OCI-LY1 (cell line): ENCODE results near the gene PYGB.
"Not testable (repeated sequence)": the region's sequence is repeated elsewhere in the genome, so short reads cannot be mapped to it uniquely, and the experiment has no call there.

Experiments used
- H2AFZ ChIP-seq: fragments of 200-600 bp; sonication (generic), shearing (Covaris generic); 2 replicates; pipeline ENCODE4 v1.6.0; 2014; ENCODE audit warnings: antibody characterized with exemption, mild to moderate bottlenecking, low read length
- H3F3A ChIP-seq: fragments of 200-600 bp; sonication (generic), shearing (Covaris generic); 2 replicates; pipeline ENCODE4 v1.6.0; 2014; ENCODE audit warnings: mild to moderate bottlenecking, antibody characterized with exemption, low read length, moderate library complexity; ENCODE audit not compliant: insufficient read depth
- H3K27ac ChIP-seq: fragments of 200-600 bp; sonication (generic); 2 replicates; pipeline ENCODE4 v1.5.1; 2014; ENCODE audit warnings: low read length, mixed run types, mild to moderate bottlenecking, low read depth; ENCODE audit not compliant: poor library complexity, severe bottlenecking
- H3K27me3 ChIP-seq: fragments of 200-600 bp; sonication (generic); 2 replicates; pipeline ENCODE4 v1.6.0; 2014; ENCODE audit warnings: antibody characterized with exemption, mild to moderate bottlenecking, low read length, moderate library complexity; ENCODE audit not compliant: insufficient read depth
- H3K36me3 ChIP-seq: fragments of 200-600 bp; sonication (generic); 2 replicates; pipeline ENCODE4 v1.6.1; 2014; ENCODE audit warnings: mild to moderate bottlenecking, antibody characterized with exemption, low read length, moderate library complexity, mixed read lengths; ENCODE audit not compliant: insufficient read depth
- H3K4me1 ChIP-seq: fragments of 200-600 bp; sonication (generic); 2 replicates; pipeline ENCODE4 v1.5.1; 2014; ENCODE audit warnings: mild to moderate bottlenecking, low read length, moderate library complexity; ENCODE audit not compliant: insufficient read depth, severe bottlenecking
- H3K4me2 ChIP-seq: fragments of 200-600 bp; sonication (generic), shearing (Covaris generic); 2 replicates; pipeline ENCODE4 v1.6.1; 2014; ENCODE audit warnings: low read length
- H3K4me3 ChIP-seq: fragments of 200-600 bp; sonication (generic); 2 replicates; pipeline ENCODE4 v1.5.1; 2014; ENCODE audit warnings: low read length, low read depth, mild to moderate bottlenecking, mixed read lengths; ENCODE audit not compliant: poor library complexity, severe bottlenecking
- H3K79me2 ChIP-seq: fragments of 200-600 bp; shearing (Covaris generic); 2 replicates; pipeline ENCODE4 v1.6.1; 2016; ENCODE audit warnings: mixed run types, low read length, mixed read lengths; ENCODE audit not compliant: insufficient read depth
- H3K9ac ChIP-seq: fragments of 200-600 bp; sonication (generic), shearing (Covaris generic); 2 replicates; pipeline ENCODE4 v1.6.1; 2014; ENCODE audit warnings: mild to moderate bottlenecking, low read length, mixed read lengths
- H3K9me2 ChIP-seq: fragments of 200-600 bp; sonication (generic), shearing (Covaris generic); 2 replicates; pipeline ENCODE4 v1.6.1; 2014; ENCODE audit warnings: low read depth, mild to moderate bottlenecking, low read length, mixed read lengths
- H3K9me3 ChIP-seq: fragments of 200-600 bp; shearing (Covaris generic); 2 replicates; pipeline ENCODE4 v1.6.1; 2014; ENCODE audit warnings: low read length, mixed read lengths
- H4K20me1 ChIP-seq: fragments of 200-600 bp; sonication (generic), shearing (Covaris generic); 2 replicates; pipeline ENCODE4 v1.6.0; 2016; ENCODE audit warnings: mild to moderate bottlenecking, low read length; ENCODE audit not compliant: insufficient read depth
- EZH2 ChIP-seq: fragments of 200-600 bp; sonication (generic), shearing (Covaris generic); IDR thresholded peaks from 2 replicates; pipeline ENCODE4 v1.8.0; 2017; ENCODE audit warnings: borderline replicate concordance, mixed run types, mild to moderate bottlenecking, antibody characterized with exemption, low read length, moderate library complexity, mixed read lengths
- TF ChIP-seq, protein P1 (sequence below): fragments of 200-600 bp; sonication (generic), shearing (Covaris generic); IDR thresholded peaks from 2 replicates; pipeline ENCODE4 v1.5.1; 2017; ENCODE audit warnings: mild to moderate bottlenecking, antibody characterized with exemption, low read length, moderate library complexity, mixed read lengths

PYGB gene

DNA sequence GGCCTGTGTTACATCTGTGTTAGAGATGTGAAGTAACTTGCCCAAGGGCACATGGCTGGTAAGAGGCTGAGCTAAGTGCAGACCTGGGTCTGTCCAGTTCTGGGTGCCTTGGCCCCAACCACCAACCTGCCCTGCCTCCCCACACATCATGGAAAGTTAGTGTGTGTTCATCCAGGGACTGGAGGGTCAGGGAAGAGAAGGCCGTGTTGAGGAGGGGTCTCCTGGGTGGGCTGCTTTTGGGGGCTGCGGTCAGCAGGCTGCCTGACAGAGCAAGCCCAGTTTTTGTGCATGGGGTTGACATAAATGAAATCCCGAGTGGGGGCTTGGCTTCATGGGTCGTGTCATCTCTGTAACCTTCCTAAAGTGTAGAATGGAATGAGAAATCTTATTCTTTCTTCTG, 10.9 kb downstream of the PYGB start:
- Histone ChIP-seq H2AFZ (no peak overlapping the region), H3K9ac (no peak overlapping the region), H3K4me2 (no peak overlapping the region), H3K36me3 (peaks cover 16% of the 10 kb centered on the region), H3K9me3 (no peaks in the 10 kb centered on the region), H3F3A (no peaks in the 10 kb centered on the region), H3K27ac (no peak overlapping the region), H3K4me3 (no peak overlapping the region), H3K4me1 (no peaks in the 10 kb centered on the region), H3K27me3 (no peaks in the 10 kb centered on the region), H3K9me2 (no peaks in the 10 kb centered on the region), H4K20me1 (no peaks in the 10 kb centered on the region), H3K79me2 (0 out of 2 replicates have a peak, but pooled peaks cover 6% of the 10 kb centered on the region)
- TF ChIP-seq, protein P1, sequence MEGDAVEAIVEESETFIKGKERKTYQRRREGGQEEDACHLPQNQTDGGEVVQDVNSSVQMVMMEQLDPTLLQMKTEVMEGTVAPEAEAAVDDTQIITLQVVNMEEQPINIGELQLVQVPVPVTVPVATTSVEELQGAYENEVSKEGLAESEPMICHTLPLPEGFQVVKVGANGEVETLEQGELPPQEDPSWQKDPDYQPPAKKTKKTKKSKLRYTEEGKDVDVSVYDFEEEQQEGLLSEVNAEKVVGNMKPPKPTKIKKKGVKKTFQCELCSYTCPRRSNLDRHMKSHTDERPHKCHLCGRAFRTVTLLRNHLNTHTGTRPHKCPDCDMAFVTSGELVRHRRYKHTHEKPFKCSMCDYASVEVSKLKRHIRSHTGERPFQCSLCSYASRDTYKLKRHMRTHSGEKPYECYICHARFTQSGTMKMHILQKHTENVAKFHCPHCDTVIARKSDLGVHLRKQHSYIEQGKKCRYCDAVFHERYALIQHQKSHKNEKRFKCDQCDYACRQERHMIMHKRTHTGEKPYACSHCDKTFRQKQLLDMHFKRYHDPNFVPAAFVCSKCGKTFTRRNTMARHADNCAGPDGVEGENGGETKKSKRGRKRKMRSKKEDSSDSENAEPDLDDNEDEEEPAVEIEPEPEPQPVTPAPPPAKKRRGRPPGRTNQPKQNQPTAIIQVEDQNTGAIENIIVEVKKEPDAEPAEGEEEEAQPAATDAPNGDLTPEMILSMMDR, result no peak
- TF ChIP-seq EZH2, result no peak

DNA sequence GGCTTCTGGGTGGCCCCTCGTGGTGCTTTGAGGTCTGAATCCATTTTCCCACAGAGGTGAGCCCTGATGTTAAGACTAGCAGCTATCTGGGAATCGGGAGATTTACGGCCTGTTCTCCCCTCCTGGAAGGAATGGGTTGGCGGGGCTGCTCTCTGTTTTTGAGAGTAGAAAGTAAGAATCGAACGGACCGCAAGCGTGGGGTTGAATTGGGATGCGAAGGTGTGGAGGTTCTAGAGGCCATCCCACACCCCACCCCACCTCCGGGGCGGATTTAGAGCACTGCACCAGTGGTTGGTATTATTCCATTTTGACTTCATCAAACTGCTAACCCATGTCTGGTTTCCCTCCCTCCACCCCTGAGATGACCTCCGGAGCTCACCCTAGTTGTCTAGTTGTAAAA, 11.5 kb downstream of the PYGB start:
- Histone ChIP-seq H3K36me3 (peaks cover 16% of the 10 kb centered on the region), H3K4me3 (no peak overlapping the region), H2AFZ (no peak overlapping the region), H3K4me1 (no peaks in the 10 kb centered on the region), H4K20me1 (no peaks in the 10 kb centered on the region), H3K27me3 (no peaks in the 10 kb centered on the region), H3K9me3 (no peaks in the 10 kb centered on the region), H3K79me2 (0 out of 2 replicates have a peak, but pooled peaks cover 1% of the 10 kb centered on the region), H3K9me2 (no peaks in the 10 kb centered on the region), H3F3A (no peaks in the 10 kb centered on the region), H3K4me2 (no peak overlapping the region), H3K27ac (no peak overlapping the region), H3K9ac (no peak overlapping the region)
- TF ChIP-seq, protein P1, result no peak
- TF ChIP-seq EZH2, result no peak

DNA sequence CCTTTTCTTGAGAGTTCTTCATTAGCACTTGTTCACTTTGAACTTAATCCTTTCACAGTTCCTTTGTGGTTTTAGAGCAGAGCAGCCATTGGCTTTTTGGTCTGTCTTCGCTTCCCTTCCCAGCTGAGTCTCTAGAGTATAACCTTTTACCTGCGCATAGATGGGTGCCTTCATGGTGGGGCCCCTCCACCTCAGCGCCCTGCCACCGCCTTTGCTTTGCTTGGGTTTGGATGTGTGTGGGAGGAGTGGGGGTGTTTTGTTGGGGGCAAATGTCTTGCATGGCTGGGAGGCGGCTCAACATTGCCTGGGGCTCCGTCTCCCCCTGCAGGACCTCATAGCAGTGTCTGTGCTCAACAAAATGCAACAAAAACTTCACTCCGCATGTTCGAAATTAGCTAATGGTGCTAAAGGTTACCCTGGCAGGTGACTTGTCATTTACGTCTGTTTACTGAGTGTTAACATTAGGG, 11.9 kb downstream of the PYGB start:
- H3K36me3 ChIP-seq, result peaks cover 16% of the 10 kb centered on the region
- no peaks in the 10 kb centered on the region for H3F3A ChIP-seq
- no peaks in the 10 kb centered on the region for H3K9me2 ChIP-seq
- no peak overlapping the region for H3K9ac ChIP-seq
- H3K9me3 ChIP-seq, result no peaks in the 10 kb centered on the region
- no peak overlapping the region for H2AFZ ChIP-seq
- TF ChIP-seq, protein P1, result no peak
- no peak for TF ChIP-seq EZH2
- no peaks in the 10 kb centered on the region for H4K20me1 ChIP-seq
- H3K4me1 ChIP-seq, result no peaks in the 10 kb centered on the region
- H3K27ac ChIP-seq, result no peak overlapping the region
- no peak overlapping the region for H3K4me3 ChIP-seq
- H3K79me2 ChIP-seq, result no peaks in the 10 kb centered on the region
- H3K4me2 ChIP-seq, result no peak overlapping the region
- no peaks in the 10 kb centered on the region for H3K27me3 ChIP-seq

DNA sequence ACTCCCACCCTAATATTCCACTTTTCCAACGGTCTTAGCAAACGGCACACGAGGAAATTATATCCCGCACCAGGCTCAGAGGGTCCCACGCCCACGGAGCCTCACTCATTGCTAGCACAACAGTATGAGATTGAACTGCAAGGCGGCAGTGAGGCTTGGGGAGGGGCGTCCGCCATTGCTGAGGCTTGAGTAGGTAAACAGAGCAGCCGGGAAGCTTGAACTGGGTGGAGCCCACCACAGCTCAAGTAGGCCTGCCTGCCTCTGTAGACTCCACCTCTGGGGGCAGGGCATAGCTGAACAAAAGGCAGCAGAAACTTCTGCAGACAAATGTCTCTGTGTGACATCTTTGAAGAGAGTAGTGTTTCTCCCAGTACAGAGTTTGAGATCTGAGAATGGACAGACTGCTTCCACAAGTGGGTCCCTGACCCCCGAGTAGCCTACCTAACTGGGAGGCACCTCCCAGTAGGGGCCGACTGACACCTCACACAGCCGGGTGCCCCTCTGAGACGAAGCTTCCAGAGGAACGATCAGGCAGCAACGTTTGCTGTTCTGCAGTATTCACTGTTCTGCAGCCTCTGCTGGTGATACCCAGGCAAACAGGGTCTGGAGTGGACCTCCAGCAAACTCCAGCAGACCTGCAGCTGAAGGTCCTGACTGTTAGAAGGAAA, 13.0 kb downstream of the PYGB start:
- H3K79me2 ChIP-seq, H3K4me1 ChIP-seq, H3K27ac ChIP-seq, H3K9ac ChIP-seq, H3K4me3 ChIP-seq, H3K9me2 ChIP-seq, H3F3A ChIP-seq, H3K4me2 ChIP-seq, H4K20me1 ChIP-seq, H3K27me3 ChIP-seq, H2AFZ ChIP-seq, H3K9me3 ChIP-seq: not testable (repeated sequence)
- peaks cover 16% of the 10 kb centered on the region for H3K36me3 ChIP-seq
